ENCODE data around the gene ERRFI1.

GRCh38 chr1:8059161-8059622 lies 33.1 kb upstream of the ERRFI1 start:
- no peak for TF ChIP-seq ZFX (IDR thresholded peaks at IDR 0.05)
- no peak for TF ChIP-seq CTCF (conservative IDR thresholded peaks at IDR 0.05)

All from C4-2B (cell line).